ENCODE measurements around the gene SKP2.

SKP2 gene

GRCh38 chr5:36170832-36171424 lies 19.0 kb downstream of the SKP2 start:
- no peak for DNase-seq (ENCODE audit: low read depth)
- no peak for TF ChIP-seq MAX (IDR thresholded peaks at IDR 0.05; ENCODE audit: low read depth, low read length)
- TF ChIP-seq CTCF (IDR thresholded peaks at IDR 0.05; ENCODE audit: low read depth, low read length) = no peak
- no peak for TF ChIP-seq POLR2A (IDR thresholded peaks at IDR 0.05; ENCODE audit: extremely low read depth, insufficient read length)
- TF ChIP-seq MYC (IDR thresholded peaks at IDR 0.05; ENCODE audit: low read depth, low read length) = no peak
- H3K4me3 ChIP-seq (ENCODE audit: low read depth, low read length) = no peak overlapping the region

- TF ChIP-seq CTCF (IDR thresholded peaks at IDR 0.05; ENCODE audit: low read depth, low read length) = no peak
- TF ChIP-seq MAX (IDR thresholded peaks at IDR 0.05; ENCODE audit: low read depth, low read length) = no peak
- TF ChIP-seq MYC (IDR thresholded peaks at IDR 0.05; ENCODE audit: low read depth, low read length) = no peak
- TF ChIP-seq POLR2A (IDR thresholded peaks at IDR 0.05; ENCODE audit: extremely low read depth, insufficient read length) = no peak
- DNase-seq (ENCODE audit: low read depth) = no peak
- no peak overlapping the region for H3K4me3 ChIP-seq (ENCODE audit: low read depth, low read length)
Observed at GRCh38 chr5:36172599-36172998, 20.7 kb downstream of the SKP2 start.

GRCh38 chr5:36173426-36173825 lies 21.5 kb downstream of the SKP2 start:
- TF ChIP-seq CTCF (IDR thresholded peaks at IDR 0.05; ENCODE audit: low read depth, low read length) (no peak), POLR2A (IDR thresholded peaks at IDR 0.05; ENCODE audit: extremely low read depth, insufficient read length) (no peak), MAX (IDR thresholded peaks at IDR 0.05; ENCODE audit: low read depth, low read length) (no peak), MYC (IDR thresholded peaks at IDR 0.05; ENCODE audit: low read depth, low read length) (no peak)
- no peak overlapping the region for H3K4me3 ChIP-seq (ENCODE audit: low read depth, low read length)
- DNase-seq (ENCODE audit: low read depth) = no peak

- no peak overlapping the region for H3K4me3 ChIP-seq (ENCODE audit: low read depth, low read length)
- TF ChIP-seq CTCF (IDR thresholded peaks at IDR 0.05; ENCODE audit: low read depth, low read length) (no peak), MAX (IDR thresholded peaks at IDR 0.05; ENCODE audit: low read depth, low read length) (no peak), MYC (IDR thresholded peaks at IDR 0.05; ENCODE audit: low read depth, low read length) (no peak), POLR2A (IDR thresholded peaks at IDR 0.05; ENCODE audit: extremely low read depth, insufficient read length) (no peak)
- DNase-seq (ENCODE audit: low read depth) = no peak
Observed at GRCh38 chr5:36174119-36174518, 22.2 kb downstream of the SKP2 start.

- DNase-seq (ENCODE audit: low read depth) = no peak
- H3K4me3 ChIP-seq (ENCODE audit: low read depth, low read length) = no peak overlapping the region
- no peak for TF ChIP-seq MYC (IDR thresholded peaks at IDR 0.05; ENCODE audit: low read depth, low read length)
- no peak for TF ChIP-seq POLR2A (IDR thresholded peaks at IDR 0.05; ENCODE audit: extremely low read depth, insufficient read length)
- TF ChIP-seq CTCF (IDR thresholded peaks at IDR 0.05; ENCODE audit: low read depth, low read length) = no peak
- no peak for TF ChIP-seq MAX (IDR thresholded peaks at IDR 0.05; ENCODE audit: low read depth, low read length)
Observed at GRCh38 chr5:36175043-36175442, 23.1 kb downstream of the SKP2 start.
